ENCODE data around the gene POC5. TPM values are rescaled to one million over a fixed set of nuclear protein-coding genes. Genes with fewer than 3 reads are reported as not detected.

The POC5 gene
- total and polyA plus RNA-seq, 11 donors: 3.4 to 6.7 (median 4.8) TPM

GRCh38 chr5:75663579-75664284, 53.5 kb downstream of the POC5 start:
- DNase-seq (no peak), ATAC-seq (no peak)
- TF ChIP-seq POLR2A (IDR thresholded peaks at IDR 0.05): no peak
- no peak for TF ChIP-seq CTCF (IDR thresholded peaks at IDR 0.05)
- H3K4me1 ChIP-seq: peaks cover 0 to 14% (median 2%) of the 10 kb centered on the region in 12 donors
- intact Hi-C loops (cut with DNase I): loop anchor here in 1 of 10 donors (10.0 kb wide), 1 partner anchor 59 kb away; no protein-coding TSS in a partner anchor
- H3K27ac ChIP-seq: no peak overlapping the region
- WGBS, 4 donors: 79 to 86% (median 83%) methylated on average over 12 of the region's 12 CpGs
- no peaks in the 10 kb centered on the region for H3K9me3 ChIP-seq
- no peak overlapping the region for H3K4me3 ChIP-seq
- H3K36me3 ChIP-seq: no peaks in the 10 kb centered on the region
- H3K27me3 ChIP-seq: no peaks in the 10 kb centered on the region

GRCh38 chr5:75662061-75662460, 55.2 kb downstream of the POC5 start:
- TF ChIP-seq CTCF (IDR thresholded peaks at IDR 0.05): no peak
- no peak for TF ChIP-seq POLR2A (IDR thresholded peaks at IDR 0.05)
- Histone ChIP-seq H3K27me3 (no peaks in the 10 kb centered on the region), H3K9me3 (no peaks in the 10 kb centered on the region), H3K27ac (no peak overlapping the region), H3K4me3 (no peak overlapping the region), H3K4me1 (peaks cover 0 to 5% (median 0%) of the 10 kb centered on the region in 12 donors), H3K36me3 (no peaks in the 10 kb centered on the region)
- intact Hi-C loops (cut with DNase I): loop anchor here in 1 of 10 donors (10.0 kb wide), 1 partner anchor 57 kb away; no protein-coding TSS in a partner anchor
- ATAC-seq: no peak
- WGBS, 4 donors: 85 to 95% (median 93%) methylated on average over 2 of the region's 2 CpGs
- no peak for DNase-seq

- 84 to 89% (median 86%) methylated on average over 16 of the region's 16 CpGs for WGBS, 4 donors
- intact Hi-C loops (cut with DNase I): loop anchor here in 1 of 10 donors (10.0 kb wide), 1 partner anchor 56 kb away; no protein-coding TSS in a partner anchor
- H3K4me1 ChIP-seq: peaks cover 0 to 5% (median 0%) of the 10 kb centered on the region in 12 donors
- no peak overlapping the region for H3K4me3 ChIP-seq
- ATAC-seq (peak in 2 of 4 donors; percentile 34 to 64), DNase-seq (no peak)
- no peaks in the 10 kb centered on the region for H3K36me3 ChIP-seq
- peak overlapping the region in 1 of 12 donors; percentile 65 for H3K27ac ChIP-seq
- H3K27me3 ChIP-seq: no peaks in the 10 kb centered on the region
- no peak for TF ChIP-seq CTCF (IDR thresholded peaks at IDR 0.05)
- no peak for TF ChIP-seq POLR2A (IDR thresholded peaks at IDR 0.05)
- no peaks in the 10 kb centered on the region for H3K9me3 ChIP-seq
These were observed 56.4 kb downstream of the POC5 start for GRCh38 chr5:75660678-75661465.
